Mesendoderm (in vitro differentiated cells): ENCODE data around the gene GYPA. TPM values are rescaled to one million over a fixed set of nuclear protein-coding genes. Genes with fewer than 3 reads are reported as not detected.
"Not testable (repeated sequence)": the region's sequence is repeated elsewhere in the genome, so short reads cannot be mapped to it uniquely, and the experiment has no call there.

Experiments used
- DNase-seq: peaks from one replicate; pipeline ENCODE4 v3.0.0; 2013
- H2AK5ac ChIP-seq: 2 replicates; pipeline ENCODE4 v1.6.1; 2013; ENCODE audit warnings: low read length, inconsistent platforms
- H2BK120ac ChIP-seq: 2 replicates; pipeline ENCODE4 v1.6.1; 2013; ENCODE audit warnings: low read depth, mild to moderate bottlenecking, low read length, moderate library complexity, mixed read lengths
- H2BK15ac ChIP-seq: replicated peaks from 2 replicates; pipeline ENCODE4 v1.6.1; 2013; ENCODE audit warnings: low read depth, mild to moderate bottlenecking, moderate library complexity
- H2BK5ac ChIP-seq: 2 replicates; pipeline ENCODE4 v1.6.1; 2013; ENCODE audit warnings: low read length, inconsistent platforms
- H3K18ac ChIP-seq: 2 replicates; pipeline ENCODE4 v1.6.1; 2013; ENCODE audit warnings: mild to moderate bottlenecking, low read length, mixed read lengths
- H3K23ac ChIP-seq: one replicate; pipeline ENCODE4 v1.6.1; 2013; ENCODE audit warnings: low read length
- H3K27ac ChIP-seq: 2 replicates; pipeline ENCODE4 v1.5.1; 2013; ENCODE audit warnings: low read depth, mild to moderate bottlenecking, inconsistent platforms, low read length, moderate library complexity
- H3K27me3 ChIP-seq: 2 replicates; pipeline ENCODE4 v1.6.1; 2013; ENCODE audit warnings: low read length, control low read depth, mild to moderate bottlenecking, inconsistent platforms; ENCODE audit not compliant: insufficient read depth, poor library complexity
- H3K36me3 ChIP-seq: 2 replicates; pipeline ENCODE4 v1.6.1; 2013; ENCODE audit warnings: low read length, inconsistent platforms; ENCODE audit not compliant: control insufficient read depth, insufficient read depth
- H3K4ac ChIP-seq: one replicate; pipeline ENCODE4 v1.6.1; 2013; ENCODE audit warnings: low read depth, mild to moderate bottlenecking, low read length, moderate library complexity
- H3K4me1 ChIP-seq: 2 replicates; pipeline ENCODE4 v1.6.1; 2013; ENCODE audit warnings: low read depth, low read length, inconsistent platforms; ENCODE audit not compliant: control insufficient read depth
- H3K4me2 ChIP-seq: 2 replicates; pipeline ENCODE4 v1.6.1; 2013; ENCODE audit warnings: low read length
- H3K4me3 ChIP-seq: 2 replicates; pipeline ENCODE4 v1.5.1; 2013; ENCODE audit warnings: mild to moderate bottlenecking, low read length
- H3K56ac ChIP-seq: one replicate; pipeline ENCODE4 v1.6.1; 2013; ENCODE audit warnings: low read length
- H3K79me1 ChIP-seq: 2 replicates; pipeline ENCODE4 v1.6.1; 2013; ENCODE audit warnings: low read length, inconsistent platforms
- H3K79me2 ChIP-seq: 2 replicates; pipeline ENCODE4 v1.6.1; 2013; ENCODE audit warnings: mild to moderate bottlenecking, low read length; ENCODE audit not compliant: control insufficient read depth, insufficient read depth
- H3K9ac ChIP-seq: 2 replicates; pipeline ENCODE4 v1.6.1; 2013; ENCODE audit warnings: low read length, inconsistent platforms
- H4K5ac ChIP-seq: one replicate; pipeline ENCODE4 v1.6.1; 2013; ENCODE audit warnings: low read length
- H4K8ac ChIP-seq: one replicate; pipeline ENCODE4 v1.6.1; 2013; ENCODE audit warnings: low read depth, mild to moderate bottlenecking, control low read depth, low read length, moderate library complexity
- WGBS: extraction: QIAGEN DNeasy Blood & Tissue Kit; methylation state at CpG from one replicate; pipeline ENCODE4 v1.1.7; 2013; ENCODE audit warnings: low lambda C conversion rate, missing lambda C conversion rate; ENCODE audit not compliant: insufficient coverage; ENCODE audit errors: extremely low coverage; 5-methylcytosine and 5-hydroxymethylcytosine counted together
- polyA plus RNA-seq, 2 experiments: library from polyadenylated mRNA; stranded (reverse); fragments of 200-250 nt; gene quantifications; one replicate each; pipeline ENCODE4 v1.2.3, GENCODE V29; 2013

Gene GYPA
- not detected for polyA plus RNA-seq (2013, experiment 1 of 2)
- polyA plus RNA-seq (2013, experiment 2 of 2), result not detected

DNA sequence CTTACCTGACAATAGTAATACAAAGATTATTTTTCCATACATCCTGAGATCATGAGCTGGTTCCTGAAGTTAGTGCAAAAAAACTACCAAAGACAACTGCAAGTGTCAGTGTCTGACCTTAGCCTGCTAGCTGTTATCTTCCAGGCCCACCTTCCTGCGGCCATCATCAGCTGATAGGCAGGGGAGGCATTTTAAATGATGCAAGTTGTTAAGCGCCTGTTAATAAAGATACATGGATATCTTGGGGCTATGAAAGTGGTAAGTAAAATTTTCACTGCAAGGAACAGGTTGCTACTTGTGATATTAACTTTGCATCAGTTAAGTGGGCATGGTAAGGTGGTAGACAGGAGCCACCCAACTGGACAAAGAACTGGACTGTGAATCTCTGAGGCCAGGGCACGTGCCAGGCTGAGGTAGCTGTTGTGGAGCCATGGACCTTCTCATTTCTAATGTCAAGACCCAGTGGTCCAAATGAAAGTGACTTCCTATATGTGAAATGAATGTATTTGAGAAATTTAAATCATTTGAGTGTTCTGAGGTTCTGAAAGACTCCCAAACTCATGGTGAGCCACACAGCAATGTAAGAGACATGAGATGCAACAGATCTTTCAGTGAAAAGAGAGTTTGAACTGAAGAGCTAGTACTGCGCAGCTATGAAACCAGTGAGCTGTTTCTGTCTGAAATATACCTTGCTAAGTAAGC is at the start of gene GYPA:
GYPA (minus strand) TSS at position 125 of the 702 bp plus-strand sequence; CDS start at position 42, 83 bp downstream.
- not testable (repeated sequence) for H3K9ac ChIP-seq, H3K79me1 ChIP-seq, H3K4me1 ChIP-seq, H3K27ac ChIP-seq, H3K18ac ChIP-seq, H3K4ac ChIP-seq, H3K36me3 ChIP-seq, H3K4me3 ChIP-seq, H3K23ac ChIP-seq, H3K79me2 ChIP-seq, H4K8ac ChIP-seq, H4K5ac ChIP-seq, H2BK5ac ChIP-seq, H2BK120ac ChIP-seq, H3K56ac ChIP-seq, H3K27me3 ChIP-seq, H2AK5ac ChIP-seq, H3K4me2 ChIP-seq, DNase-seq, H2BK15ac ChIP-seq
- no CpG with 5 or more reads among the region's 4 CpGs for WGBS

DNA sequence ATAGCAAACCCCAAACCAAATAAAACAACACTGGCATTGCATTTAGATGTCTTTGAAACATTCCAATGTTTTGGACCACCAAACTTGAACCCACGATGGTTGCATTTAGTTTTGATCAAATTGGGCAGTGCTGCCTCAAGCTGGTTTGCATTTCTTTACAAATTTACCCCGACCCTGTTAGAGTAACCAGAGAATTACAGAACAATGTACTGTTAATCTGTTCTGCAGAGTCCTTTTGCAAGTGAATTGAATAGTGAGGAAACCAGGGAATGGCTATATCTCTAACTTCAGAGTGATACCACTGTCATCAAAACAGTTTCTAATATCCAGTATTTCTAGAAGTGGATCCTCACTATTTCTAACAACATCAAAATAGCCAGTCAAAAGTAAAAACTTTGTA is 49.5 kb upstream of the GYPA start:
- H4K5ac ChIP-seq, result no peak overlapping the region
- no peak overlapping the region for H3K56ac ChIP-seq
- H3K79me2 ChIP-seq, result no peaks in the 10 kb centered on the region
- H3K23ac ChIP-seq, result no peak overlapping the region
- no peak overlapping the region for H2BK120ac ChIP-seq
- H2BK15ac ChIP-seq, result no peak overlapping the region
- no peak overlapping the region for H3K4me2 ChIP-seq
- H3K4me3 ChIP-seq, result no peak overlapping the region
- no peaks in the 10 kb centered on the region for H3K79me1 ChIP-seq
- no peak overlapping the region for H3K4ac ChIP-seq
- H3K9ac ChIP-seq, result no peak overlapping the region
- WGBS, result no CpG with 5 or more reads among the region's 2 CpGs
- no peak for DNase-seq
- H4K8ac ChIP-seq, result no peak overlapping the region
- no peaks in the 10 kb centered on the region for H3K4me1 ChIP-seq
- H3K36me3 ChIP-seq, result no peaks in the 10 kb centered on the region
- H3K27ac ChIP-seq, result no peak overlapping the region
- H2AK5ac ChIP-seq, result no peak overlapping the region
- no peak overlapping the region for H2BK5ac ChIP-seq
- no peaks in the 10 kb centered on the region for H3K27me3 ChIP-seq
- H3K18ac ChIP-seq, result no peak overlapping the region

DNA sequence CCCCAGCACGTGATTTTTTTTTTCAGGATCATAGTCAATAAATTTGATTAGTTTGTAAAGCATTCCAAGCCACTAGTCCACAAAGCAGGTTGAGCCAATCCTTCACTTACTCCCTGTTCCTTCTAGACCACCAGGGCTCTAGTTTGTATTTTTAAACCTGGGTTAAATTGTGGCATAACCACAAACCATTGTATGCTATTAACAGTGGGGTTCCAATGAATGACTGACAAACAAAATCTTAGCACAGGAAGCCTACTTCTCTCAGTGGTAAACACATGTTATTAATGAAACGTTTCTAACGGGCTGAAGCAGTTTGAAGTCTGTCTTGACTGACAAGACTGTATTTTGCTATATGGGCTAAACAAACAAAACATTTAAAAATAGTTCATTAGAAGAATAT is 48.6 kb upstream of the GYPA start:
- H3K4me3 ChIP-seq, result no peak overlapping the region
- H3K23ac ChIP-seq, result no peak overlapping the region
- no peaks in the 10 kb centered on the region for H3K36me3 ChIP-seq
- no peaks in the 10 kb centered on the region for H3K79me1 ChIP-seq
- H3K18ac ChIP-seq, result no peak overlapping the region
- H3K27ac ChIP-seq, result no peak overlapping the region
- WGBS, result no CpG with 5 or more reads among the region's 3 CpGs
- no peak overlapping the region for H2AK5ac ChIP-seq
- H2BK120ac ChIP-seq, result no peak overlapping the region
- H3K4me2 ChIP-seq, result no peak overlapping the region
- H3K4ac ChIP-seq, result no peak overlapping the region
- H3K4me1 ChIP-seq, result no peaks in the 10 kb centered on the region
- H3K56ac ChIP-seq, result no peak overlapping the region
- H4K5ac ChIP-seq, result no peak overlapping the region
- no peak overlapping the region for H4K8ac ChIP-seq
- no peak overlapping the region for H2BK15ac ChIP-seq
- H2BK5ac ChIP-seq, result no peak overlapping the region
- H3K27me3 ChIP-seq, result no peaks in the 10 kb centered on the region
- no peaks in the 10 kb centered on the region for H3K79me2 ChIP-seq
- DNase-seq, result peak; percentile 22
- no peak overlapping the region for H3K9ac ChIP-seq

DNA sequence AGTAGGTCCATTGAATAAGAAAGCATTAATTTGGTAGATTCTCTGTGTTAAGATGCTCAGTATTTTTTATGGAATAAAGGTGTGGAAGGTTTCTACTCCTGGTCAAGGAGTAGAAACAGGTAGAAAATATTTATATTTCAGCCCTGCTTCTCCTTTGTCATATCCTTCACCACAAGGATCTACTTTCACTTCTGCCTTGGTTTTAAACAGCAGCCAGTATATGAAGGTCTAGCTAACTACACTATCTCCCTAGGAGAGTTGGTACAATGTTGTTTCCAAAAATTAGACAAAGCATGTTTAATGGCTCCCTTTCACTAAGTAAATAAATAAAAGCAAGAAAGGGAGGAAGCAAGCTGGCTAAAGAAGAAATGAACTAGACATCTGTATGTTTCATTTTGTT is 44.6 kb upstream of the GYPA start:
- no peaks in the 10 kb centered on the region for H3K79me2 ChIP-seq
- no peak overlapping the region for H2BK15ac ChIP-seq
- H3K18ac ChIP-seq, result no peak overlapping the region
- H3K23ac ChIP-seq, result no peak overlapping the region
- no peak overlapping the region for H3K4me3 ChIP-seq
- no peak overlapping the region for H2AK5ac ChIP-seq
- no peak overlapping the region for H2BK5ac ChIP-seq
- H3K36me3 ChIP-seq, result no peaks in the 10 kb centered on the region
- H3K9ac ChIP-seq, result no peak overlapping the region
- H4K5ac ChIP-seq, result no peak overlapping the region
- H2BK120ac ChIP-seq, result no peak overlapping the region
- H3K4me1 ChIP-seq, result no peaks in the 10 kb centered on the region
- no peaks in the 10 kb centered on the region for H3K79me1 ChIP-seq
- H3K4me2 ChIP-seq, result no peak overlapping the region
- no peak overlapping the region for H3K27ac ChIP-seq
- no peak overlapping the region for H3K4ac ChIP-seq
- no peak for DNase-seq
- H4K8ac ChIP-seq, result no peak overlapping the region
- no peak overlapping the region for H3K56ac ChIP-seq
- H3K27me3 ChIP-seq, result no peaks in the 10 kb centered on the region

DNA sequence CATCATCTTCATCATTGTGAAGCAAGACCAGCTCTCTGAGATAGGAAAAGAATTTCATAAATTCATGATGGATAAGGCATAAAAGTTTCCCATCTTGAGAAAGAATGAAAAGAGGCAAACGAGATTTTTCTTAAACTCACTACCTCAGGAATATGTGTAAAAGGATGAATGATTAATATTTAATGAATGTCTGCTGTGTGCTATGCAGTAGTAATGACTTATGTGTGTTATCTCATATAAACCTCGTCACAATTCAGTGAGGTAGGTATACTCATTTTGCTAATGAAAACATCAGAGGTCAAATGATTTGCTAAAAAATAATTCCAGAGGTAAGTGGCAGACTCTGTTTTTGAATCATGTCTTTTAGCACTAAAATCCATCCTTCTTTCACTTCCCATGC is 42.6 kb upstream of the GYPA start:
- no CpG with 5 or more reads among the region's 2 CpGs for WGBS
- no peak overlapping the region for H3K56ac ChIP-seq

DNA sequence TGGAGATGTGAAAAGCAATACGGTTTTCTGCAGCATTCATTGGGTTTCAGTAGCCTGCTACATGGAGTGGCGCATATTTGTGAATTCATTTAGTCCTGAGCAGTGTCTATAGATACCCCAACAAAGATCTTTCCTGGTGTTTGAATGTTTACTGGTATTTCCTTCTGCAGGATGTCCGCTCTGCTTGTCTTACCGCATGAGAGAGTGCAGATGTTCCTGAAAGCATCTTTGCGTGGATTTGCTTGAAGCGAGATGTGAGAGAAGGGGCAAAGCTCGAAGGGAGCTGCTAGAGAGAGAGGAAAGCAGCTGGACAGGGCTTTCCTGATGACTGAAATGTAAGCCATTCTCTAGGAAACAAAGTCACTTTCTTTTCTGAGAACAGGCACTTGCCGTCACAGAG is 40.9 kb upstream of the GYPA start:
- Histone ChIP-seq H4K5ac (no peak overlapping the region), H2AK5ac (no peak overlapping the region), H3K4ac (no peak overlapping the region), H3K4me3 (no peak overlapping the region), H4K8ac (no peak overlapping the region), H3K79me2 (no peaks in the 10 kb centered on the region), H3K23ac (no peak overlapping the region), H2BK15ac (no peak overlapping the region), H3K27ac (no peak overlapping the region), H3K4me2 (no peak overlapping the region), H3K56ac (no peak overlapping the region), H3K36me3 (no peaks in the 10 kb centered on the region), H3K4me1 (no peaks in the 10 kb centered on the region), H2BK5ac (no peak overlapping the region), H2BK120ac (no peak overlapping the region), H3K79me1 (no peaks in the 10 kb centered on the region), H3K27me3 (no peaks in the 10 kb centered on the region), H3K18ac (no peak overlapping the region), H3K9ac (no peak overlapping the region)
- DNase-seq, result no peak
- no CpG with 5 or more reads among the region's 8 CpGs for WGBS

More for the DNA sequence above, 42.6 kb upstream of the GYPA start:
- Histone ChIP-seq H2BK15ac (no peak overlapping the region), H3K36me3 (no peaks in the 10 kb centered on the region), H3K4ac (no peak overlapping the region), H3K23ac (no peak overlapping the region), H3K27me3 (no peaks in the 10 kb centered on the region), H3K18ac (no peak overlapping the region), H2AK5ac (no peak overlapping the region), H3K4me2 (no peak overlapping the region), H3K4me3 (no peak overlapping the region), H3K4me1 (no peaks in the 10 kb centered on the region), H3K79me2 (no peaks in the 10 kb centered on the region), H4K8ac (no peak overlapping the region), H4K5ac (no peak overlapping the region), H3K9ac (no peak overlapping the region), H2BK120ac (no peak overlapping the region), H3K79me1 (no peaks in the 10 kb centered on the region), H3K27ac (no peak overlapping the region), H2BK5ac (no peak overlapping the region)
- no peak for DNase-seq
